B cell (primary cell): Measurements from ENCODE around the gene TMEM145. TPM values are rescaled to one million over a fixed set of nuclear protein-coding genes. Genes with fewer than 3 reads are reported as not detected.
A peak's percentile ranks its signal among the peaks of the same experiment; 100 is the strongest.

Experiments
- ATAC-seq: fragments of 200-7000 bp; cut with Tn5 transposase; one replicate; pipeline ENCODE4 v1.10.0; 2021; ENCODE audit warnings: low read depth, mild to moderate bottlenecking, moderate number of reproducible peaks, moderate library complexity
- CTCF ChIA-PET: fragments of 350-600 bp; sonication (Branson Sonifier 250); formaldehyde crosslinking; loops from one replicate; lab custom pipeline; 2021; ENCODE audit warnings: antibody characterized with exemption, inconsistent platforms; lab: Charles Lee
- POLR2A ChIA-PET: fragments of 350-600 bp; sonication (Branson Sonifier 250); formaldehyde crosslinking; loops from one replicate; lab custom pipeline; 2021; ENCODE audit warnings: antibody characterized with exemption; lab: Charles Lee
- DNase-seq: peaks from one replicate; pipeline ENCODE4 v3.0.0; 2013
- H2AFZ ChIP-seq: 2 replicates; pipeline ENCODE4 v1.6.1; 2012; ENCODE audit warnings: mild to moderate bottlenecking, low read depth, low read length; ENCODE audit not compliant: insufficient read depth, poor library complexity, severe bottlenecking
- H3K27ac ChIP-seq, 2 donors: 1 replicate in 1 of 2; 2 replicates in 1 of 2; pipeline ENCODE4 v1.5.1; 2012 to 2013; ENCODE audit warnings: low read length in 2 of 2, mild to moderate bottlenecking in 2 of 2, moderate library complexity in 1 of 2
- H3K27me3 ChIP-seq, 4 experiments: fragments of 200-600 bp in 1 of 4; sonication (generic) in 1 of 4; replicated peaks in 1 of 4; 1 replicate in 2 of 4; 2 replicates in 2 of 4; pipeline versions ENCODE4 v1.6.1 to v1.7.0; 2013 to 2016; ENCODE audit warnings: low read length in 3 of 4, mild to moderate bottlenecking in 2 of 4, mixed read lengths in 1 of 4, moderate library complexity in 1 of 4; ENCODE audit not compliant: insufficient read depth in 4 of 4, control insufficient read depth in 3 of 4; ENCODE audit errors: control extremely low read depth in 1 of 4
- H3K36me3 ChIP-seq, 2 experiments: replicated peaks in 1 of 2; 1 replicate in 1 of 2; 2 replicates in 1 of 2; pipeline versions ENCODE4 v1.6.1 to v1.7.1; 2013; ENCODE audit warnings: low read length in 1 of 2; ENCODE audit not compliant: insufficient read depth in 2 of 2, control insufficient read depth in 1 of 2; ENCODE audit errors: control extremely low read depth in 1 of 2, extremely low read depth in 1 of 2
- H3K4me1 ChIP-seq, 2 donors: fragments of 200-600 bp in 1 of 2; sonication (generic) in 1 of 2; 1 replicate in 1 of 2; 2 replicates in 1 of 2; pipeline versions ENCODE4 v1.5.1 to v1.6.1; 2013 to 2017; ENCODE audit warnings: low read length in 2 of 2; ENCODE audit not compliant: control insufficient read depth in 2 of 2, insufficient read depth in 2 of 2
- H3K4me2 ChIP-seq: replicated peaks from 2 replicates; pipeline ENCODE3; 2012; ENCODE audit warnings: mild to moderate bottlenecking, low read depth, low read length; ENCODE audit not compliant: poor library complexity, severe bottlenecking
- H3K4me3 ChIP-seq, 5 experiments: fragments of 200-600 bp in 1 of 5; sonication (generic) in 1 of 5; 1 replicate in 3 of 5; 2 replicates in 2 of 5; pipeline versions ENCODE4 v1.5.1 to v1.7.0; 2011 to 2016; ENCODE audit warnings: low read length in 4 of 5, mild to moderate bottlenecking in 4 of 5, low read depth in 2 of 5, control low read depth in 1 of 5, moderate library complexity in 1 of 5; ENCODE audit not compliant: insufficient read depth in 1 of 5; ENCODE audit errors: control extremely low read depth in 1 of 5, extremely low read depth in 1 of 5
- H3K79me2 ChIP-seq: fragments of 200-600 bp; sonication (generic); one replicate; pipeline ENCODE4 v1.6.0; 2016; ENCODE audit warnings: low read length; ENCODE audit not compliant: control insufficient read depth, insufficient read depth
- H3K9ac ChIP-seq: fragments of 200-600 bp; sonication (generic); 2 replicates; pipeline ENCODE4 v1.6.1; 2017; ENCODE audit warnings: mild to moderate bottlenecking, low read length, moderate library complexity
- H3K9me3 ChIP-seq, 3 donors: one replicate each; pipeline versions ENCODE4 v1.6.1 to v1.7.1; 2013; ENCODE audit warnings: low read length in 2 of 3; ENCODE audit not compliant: control insufficient read depth in 2 of 3, insufficient read depth in 1 of 3; ENCODE audit errors: control extremely low read depth in 1 of 3
- H4K20me1 ChIP-seq: 2 replicates; pipeline ENCODE4 v1.6.0; 2012; ENCODE audit warnings: mild to moderate bottlenecking, low read length; ENCODE audit not compliant: insufficient read depth, control insufficient read depth, poor library complexity, severe bottlenecking
- H3K27ac Mint-ChIP-seq: one replicate; pipeline ENCODE4 v1.8.0; 2021; ENCODE audit warnings: mixed read lengths
- H3K27me3 Mint-ChIP-seq: one replicate; pipeline ENCODE4 v1.8.0; 2021; ENCODE audit warnings: mixed read lengths
- H3K4me1 Mint-ChIP-seq: one replicate; pipeline ENCODE4 v1.8.0; 2021; ENCODE audit warnings: mixed read lengths
- H3K4me3 Mint-ChIP-seq: one replicate; pipeline ENCODE4 v1.8.0; 2021; ENCODE audit warnings: mixed read lengths
- H3K9me3 Mint-ChIP-seq: one replicate; pipeline ENCODE4 v1.8.0; 2022; ENCODE audit warnings: mixed read lengths; ENCODE audit not compliant: insufficient read depth
- CTCF ChIP-seq: fragments of 200-600 bp; IDR thresholded peaks from one replicate; pipeline ENCODE4 v1.8.0; 2022; ENCODE audit warnings: antibody characterized with exemption, mild to moderate bottlenecking
- EZH2 ChIP-seq: IDR thresholded peaks from 2 replicates; pipeline ENCODE4 v1.6.1; 2012; ENCODE audit warnings: borderline replicate concordance, low read depth, mild to moderate bottlenecking, moderate library complexity, low read length; ENCODE audit not compliant: insufficient read depth, poor library complexity, severe bottlenecking
- WGBS: methylation state at CpG from one replicate; pipeline ENCODE4 v1.1.5; 2013; ENCODE audit warnings: missing lambda C conversion rate; ENCODE audit not compliant: insufficient coverage; 5-methylcytosine and 5-hydroxymethylcytosine counted together
- intact Hi-C: fragments of 100-400 bp; cut with micrococcal nuclease; formaldehyde crosslinking; loops from one replicate; pipeline ENCODE4 v1.10.0; 2022
- polyA plus RNA-seq: library from polyadenylated mRNA; depleted of rRNA; stranded (reverse); fragments of >200 nt; gene quantifications from 2 replicates; pipeline ENCODE4 v1.2.3, GENCODE V29; 2012
- total RNA-seq, 2 donors: library from RNA; stranded (reverse); fragments of 120-200 nt in 1 of 2; gene quantifications; 1 replicate in 1 of 2; 2 replicates in 1 of 2; pipeline versions ENCODE4 v1.2.3 to v1.2.4, GENCODE V29; 2013 to 2022

TMEM145 gene
- total and polyA plus RNA-seq, 2 donors (not counting 1 experiment from before 2014, with no cell fraction given): not detected

- Histone ChIP-seq H3K9ac (peak overlapping the region; percentile 74), H3K4me3 (peak overlapping the region in 3 of 5 experiments; percentile 7 to 67 (median 20)), H3K36me3 (peaks cover 1 to 47% of the 10 kb centered on the region in 2 experiments), H4K20me1 (peaks cover 46% of the 10 kb centered on the region), H3K4me1 (peaks cover 37 to 44% of the 10 kb centered on the region in 2 donors), H3K79me2 (peaks cover 18% of the 10 kb centered on the region), H3K4me2 (peak overlapping the region; percentile 100), H2AFZ (no peak overlapping the region), H3K27ac (peak overlapping the region; percentile 32 to 51), H3K27me3 (no peaks in the 10 kb centered on the region), H3K9me3 (no peaks in the 10 kb centered on the region)
- Mint-ChIP-seq H3K9me3 (no peaks in the 10 kb centered on the region), H3K27ac (peak overlapping the region; percentile 93), H3K4me1 (peaks cover 21% of the 10 kb centered on the region), H3K4me3 (peak overlapping the region; percentile 92), H3K27me3 (no peaks in the 10 kb centered on the region)
- no peak for ATAC-seq
- ChIA-PET CTCF (interaction anchor here (1.5 to 2.7 kb wide), 2 partner anchors 10 to 154 kb away, joined by 4 to 12 read pairs; partner anchors contain the start of gene POU2F2), POLR2A (interaction anchor here (0.6 kb wide), 1 partner anchor 18 kb away, joined by 3 read pairs; no protein-coding TSS in a partner anchor)
- TF ChIP-seq CTCF (no peak), EZH2 (no peak)
- WGBS: 25% methylated on average over 9 of the region's 13 CpGs
- intact Hi-C loops: loop anchor here (1.0 kb wide), 1 partner anchor 10 kb away; no protein-coding TSS in a partner anchor
- peak; percentile 55 for DNase-seq
Measured at GRCh38 chr19:42286349-42287016, 26.6 kb upstream of the TMEM145 start.
